ENCODE results near the gene ARMC12.

GRCh38 chr6:35736982-35737412 is at the start of gene ARMC12:
- TF ChIP-seq CTCF (optimal IDR thresholded peaks at IDR 0.05 in 1 of 3, IDR thresholded peaks at IDR 0.05 in 1 of 3, conservative IDR thresholded peaks at IDR 0.05 in 1 of 3; ENCODE audit: extremely low read depth in 1 of 3, insufficient read depth in 2 of 3, low read length in 3 of 3): no peak
- no peak for TF ChIP-seq EZH2 (IDR thresholded peaks at IDR 0.05; ENCODE audit: low read length)
